ENCODE data around the gene FKBP15.

- no peak for TF ChIP-seq CTCF (IDR thresholded peaks at IDR 0.05; ENCODE audit: poor library complexity)
- no peak for TF ChIP-seq EZH2phosphoT487 (IDR thresholded peaks at IDR 0.05; ENCODE audit: low read depth, severe bottlenecking, unreplicated experiment)
Measured at GRCh38 chr9:113227436-113227835, 6.4 kb upstream of the FKBP15 start.

All from hepatocyte (in vitro differentiated cells).